ENCODE measurements around the gene FAR1. TPM values are rescaled to one million over a fixed set of nuclear protein-coding genes. Genes with fewer than 3 reads are reported as not detected.

The FAR1 gene
- total RNA-seq = 114 TPM

GRCh38 chr11:13668102-13668956, at the start of gene FAR1:
Gene FAR1 (plus strand): TSS chr11:13668668. CDS start chr11:13694766, 26,098 bp downstream.

Small RNA genes within 50 kb of the gene (small RNA-seq; reads per million reads assigned to genes)
- gene AC013828.1 (ENCODE audit: low replicate concordance) = not detected
- not detected for gene RF00019 (ENCODE audit: low replicate concordance)
- not detected for gene RPL39P26 (ENCODE audit: low replicate concordance)

Other genes starting within 250 kb of the FAR1 start
- 156 TPM for gene BTBD10, start 205.4 kb upstream of the FAR1 start, total RNA-seq
- gene PTH, start 172.7 kb upstream of the FAR1 start, total RNA-seq = not detected